Endothelial cell of umbilical vein (primary cell): ENCODE data around the gene ZNF511. TPM values are rescaled to one million over a fixed set of nuclear protein-coding genes. Genes with fewer than 3 reads are reported as not detected.

Experiments
- BruUV-seq: library from RNA; stranded (reverse); fragments of 400-500 nt; replicated peaks from 2 replicates; lab custom pipeline; 2021; lab: Mats Ljungman, UMichigan
- CTCF ChIA-PET: fragments of 300-600, 350-600 bp; sonication (Branson Sonifier 250); formaldehyde crosslinking; loops from one replicate; lab custom pipeline; 2021; ENCODE audit warnings: antibody characterized with exemption, inconsistent platforms; lab: Charles Lee
- POLR2A ChIA-PET: fragments of 300-600, 350-600 bp; sonication (Branson Sonifier 250); formaldehyde crosslinking; loops from one replicate; lab custom pipeline; 2021; ENCODE audit warnings: antibody characterized with exemption, inconsistent platforms; lab: Charles Lee
- DNase-seq: peaks from one replicate; pipeline ENCODE4 v3.0.0-alpha.2; 2011; ENCODE audit warnings: low read depth, low spot score
- FAIRE-seq: peaks from 2 replicates; lab custom pipeline; 2011; peaks lifted over from hg19 to GRCh38; lab: Jason Lieb, UNC
- H2AFZ ChIP-seq: 2 replicates; pipeline ENCODE4 v1.6.0; 2012; ENCODE audit warnings: low read depth, low read length, control low read depth, inconsistent platforms
- H3K27ac ChIP-seq: 2 replicates; pipeline ENCODE4 v1.5.1; 2011; ENCODE audit warnings: low read depth, mild to moderate bottlenecking, control low read depth, low read length, moderate library complexity; ENCODE audit not compliant: insufficient read depth
- H3K27me3 ChIP-seq, 2 experiments: 2 replicates each; pipeline versions ENCODE4 v1.6.0 to v1.6.1; 2011; ENCODE audit warnings: low read length in 2 of 2, mixed read lengths in 1 of 2; ENCODE audit not compliant: control insufficient read depth in 2 of 2, insufficient read depth in 2 of 2
- H3K36me3 ChIP-seq, 2 experiments: 2 replicates in 1 of 2; 3 replicates in 1 of 2; pipeline ENCODE4 v1.5.1; 2011; ENCODE audit warnings: low read length in 2 of 2, mild to moderate bottlenecking in 1 of 2, moderate library complexity in 1 of 2; ENCODE audit not compliant: control insufficient read depth in 2 of 2, insufficient read depth in 2 of 2; ENCODE audit errors: extremely low read depth in 1 of 2
- H3K4me1 ChIP-seq: 3 replicates; pipeline ENCODE4 v1.5.1; 2011; ENCODE audit warnings: mild to moderate bottlenecking, low read length; ENCODE audit not compliant: control insufficient read depth, insufficient read depth; ENCODE audit errors: extremely low read depth
- H3K4me2 ChIP-seq: 2 replicates; pipeline ENCODE4 v1.6.1; 2011; ENCODE audit warnings: low read length, control low read depth, mixed read lengths; ENCODE audit not compliant: insufficient read depth
- H3K4me3 ChIP-seq, 3 experiments: fragments of 200-600 bp in 1 of 3; sonication (generic), shearing (Covaris generic) in 1 of 3; replicated peaks in 1 of 3; 2 replicates each; pipeline ENCODE4 v1.5.1; 2011 to 2016; ENCODE audit warnings: control low read depth in 3 of 3, low read length in 3 of 3, mild to moderate bottlenecking in 2 of 3, inconsistent platforms in 1 of 3, low read depth in 1 of 3, moderate library complexity in 1 of 3; ENCODE audit not compliant: insufficient read depth in 1 of 3
- H3K79me2 ChIP-seq: 2 replicates; pipeline ENCODE4 v1.6.0; 2012; ENCODE audit warnings: low read length, inconsistent platforms; ENCODE audit not compliant: control insufficient read depth, insufficient read depth
- H3K9ac ChIP-seq: replicated peaks from 2 replicates; pipeline ENCODE3; 2011; ENCODE audit warnings: low read length, control low read depth; ENCODE audit not compliant: insufficient read depth; ENCODE audit errors: extremely low read depth
- H3K9me1 ChIP-seq: replicated peaks from 3 replicates; pipeline ENCODE4 v1.6.0; 2011; ENCODE audit warnings: mild to moderate bottlenecking, low read length; ENCODE audit not compliant: control insufficient read depth, insufficient read depth; ENCODE audit errors: extremely low read depth
- H3K9me3 ChIP-seq: replicated peaks from 2 replicates; pipeline ENCODE4 v1.5.1; 2012; ENCODE audit warnings: low read length, inconsistent platforms; ENCODE audit not compliant: control insufficient read depth, insufficient read depth
- H4K20me1 ChIP-seq: replicated peaks from 2 replicates; pipeline ENCODE3; 2011; ENCODE audit warnings: mild to moderate bottlenecking, low read length; ENCODE audit not compliant: control insufficient read depth, insufficient read depth; ENCODE audit errors: extremely low read depth
- EZH2 ChIP-seq: IDR thresholded peaks from 2 replicates; pipeline ENCODE4 v1.6.1; 2012; ENCODE audit warnings: borderline replicate concordance, low read depth, mild to moderate bottlenecking, moderate library complexity, low read length, inconsistent platforms; ENCODE audit not compliant: severe bottlenecking
- FOS ChIP-seq: IDR thresholded peaks from 2 replicates; pipeline ENCODE4 v1.6.1; 2011; ENCODE audit warnings: mild to moderate bottlenecking, low read length, moderate library complexity, borderline replicate concordance; ENCODE audit not compliant: insufficient read depth
- GATA2 ChIP-seq: IDR thresholded peaks from 2 replicates; pipeline ENCODE4 v1.7.0; 2011; ENCODE audit warnings: low read depth, mild to moderate bottlenecking, moderate library complexity, mixed read lengths, low read length; ENCODE audit not compliant: insufficient read length, insufficient read depth
- JUN ChIP-seq: IDR thresholded peaks from 2 replicates; pipeline ENCODE4 v1.6.1; 2011; ENCODE audit warnings: borderline replicate concordance, low read depth; ENCODE audit not compliant: insufficient read length, insufficient read depth
- MYC ChIP-seq: IDR thresholded peaks from one replicate; pipeline ENCODE4 v1.6.1; 2011; ENCODE audit warnings: mild to moderate bottlenecking, low read depth, low read length
- POLR2A ChIP-seq: IDR thresholded peaks from 2 replicates; pipeline ENCODE4 v1.6.1; 2012; ENCODE audit warnings: low read depth, mild to moderate bottlenecking, control low read depth, low read length
- POLR2AphosphoS5 ChIP-seq: IDR thresholded peaks from 2 replicates; pipeline ENCODE4 v1.6.1; 2012; ENCODE audit warnings: low read depth, mild to moderate bottlenecking, control low read depth, low read length, moderate library complexity; ENCODE audit not compliant: insufficient read depth
- dilution Hi-C: fragments of 300-500 bp; cut with MboI; formaldehyde crosslinking; loops from one replicate; pipeline ENCODE4 v1.15.0; 2019; ENCODE audit warnings: low sequenced_read_pairs; ENCODE audit not compliant: extremely low pct_ligation_motif_present
- intact Hi-C: fragments of 100-400 bp; cut with micrococcal nuclease; formaldehyde crosslinking; loops from one replicate; pipeline ENCODE4 v1.10.0; 2022
- polyA plus RNA-seq, 4 experiments: library from polyadenylated mRNA; depleted of rRNA in 3 of 4; stranded (reverse) in 3 of 4; unstranded in 1 of 4; fragments of >200 nt; gene quantifications; 2 replicates each; pipeline versions ENCODE4 v1.2.1 to v1.2.3, GENCODE V29; 2011 to 2012; ENCODE audit warnings: missing spikeins in 1 of 4
- total RNA-seq: library from RNA; stranded (reverse); gene quantifications from 2 replicates; pipeline ENCODE4 v1.2.3, GENCODE V29; 2021
- TF ChIP-seq, protein P1 (sequence below), 2 donors: IDR thresholded peaks; 1 replicate in 1 of 2; 2 replicates in 1 of 2; pipeline ENCODE4 v1.5.1; 2011; ENCODE audit warnings: low read length in 2 of 2, mild to moderate bottlenecking in 2 of 2, moderate library complexity in 2 of 2, control low read depth in 1 of 2, inconsistent platforms in 1 of 2, low read depth in 1 of 2; ENCODE audit not compliant: insufficient read depth in 1 of 2; ENCODE audit errors: extremely low read depth in 1 of 2
- TF ChIP-seq, protein P2 (sequence below): IDR thresholded peaks from 2 replicates; pipeline ENCODE4 v1.6.1; 2011; ENCODE audit not compliant: insufficient read depth, insufficient read length

ZNF511 gene
- total and polyA plus RNA-seq, 2 donors (not counting 3 experiments of a cell fraction or from before 2014, with no cell fraction given) = 25.6 to 37.9 TPM

DNA sequence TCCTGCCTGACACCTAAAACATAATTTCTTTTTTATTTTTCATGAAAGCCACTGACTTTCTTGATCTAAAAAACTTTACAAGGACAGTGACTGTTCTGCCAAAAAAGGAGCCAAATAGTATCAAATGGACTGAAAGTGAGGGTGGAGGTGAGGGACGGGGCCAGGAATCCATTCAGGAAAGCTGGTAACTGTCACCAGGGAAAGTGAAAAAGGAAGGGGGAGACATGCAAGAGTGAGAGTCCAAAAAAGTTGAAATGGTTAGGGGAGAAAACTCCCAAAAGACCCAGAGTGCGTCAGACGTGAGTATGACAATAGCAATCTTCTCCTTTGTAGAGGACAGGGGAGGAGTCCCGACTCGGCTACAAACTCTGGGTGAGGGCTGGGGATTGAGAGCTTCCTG lies 35.5 kb downstream of the ZNF511 start:
- BruUV-seq = no TSS peak
- Histone ChIP-seq H3K4me2 (no peak overlapping the region), H3K27ac (no peak overlapping the region), H3K4me3 (no peak overlapping the region), H3K36me3 (no peaks in the 10 kb centered on the region), H3K27me3 (no peaks in the 10 kb centered on the region), H3K79me2 (no peaks in the 10 kb centered on the region), H3K9me1 (no peaks in the 10 kb centered on the region), H4K20me1 (no peaks in the 10 kb centered on the region), H3K9me3 (no peaks in the 10 kb centered on the region), H3K9ac (no peak overlapping the region), H3K4me1 (no peaks in the 10 kb centered on the region), H2AFZ (no peak overlapping the region)
- no peak for FAIRE-seq
- dilution Hi-C loops = no loop called here
- no peak for TF ChIP-seq JUN
- no peak for TF ChIP-seq FOS
- TF ChIP-seq EZH2 = no peak
- TF ChIP-seq, protein P1, sequence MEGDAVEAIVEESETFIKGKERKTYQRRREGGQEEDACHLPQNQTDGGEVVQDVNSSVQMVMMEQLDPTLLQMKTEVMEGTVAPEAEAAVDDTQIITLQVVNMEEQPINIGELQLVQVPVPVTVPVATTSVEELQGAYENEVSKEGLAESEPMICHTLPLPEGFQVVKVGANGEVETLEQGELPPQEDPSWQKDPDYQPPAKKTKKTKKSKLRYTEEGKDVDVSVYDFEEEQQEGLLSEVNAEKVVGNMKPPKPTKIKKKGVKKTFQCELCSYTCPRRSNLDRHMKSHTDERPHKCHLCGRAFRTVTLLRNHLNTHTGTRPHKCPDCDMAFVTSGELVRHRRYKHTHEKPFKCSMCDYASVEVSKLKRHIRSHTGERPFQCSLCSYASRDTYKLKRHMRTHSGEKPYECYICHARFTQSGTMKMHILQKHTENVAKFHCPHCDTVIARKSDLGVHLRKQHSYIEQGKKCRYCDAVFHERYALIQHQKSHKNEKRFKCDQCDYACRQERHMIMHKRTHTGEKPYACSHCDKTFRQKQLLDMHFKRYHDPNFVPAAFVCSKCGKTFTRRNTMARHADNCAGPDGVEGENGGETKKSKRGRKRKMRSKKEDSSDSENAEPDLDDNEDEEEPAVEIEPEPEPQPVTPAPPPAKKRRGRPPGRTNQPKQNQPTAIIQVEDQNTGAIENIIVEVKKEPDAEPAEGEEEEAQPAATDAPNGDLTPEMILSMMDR (IDR thresholded peaks at IDR 0.05; ENCODE audit: extremely low read depth in 1 of 2, insufficient read depth in 1 of 2, low read depth in 1 of 2, low read length in 2 of 2) = no peak
- TF ChIP-seq POLR2AphosphoS5 = no peak
- no peak for TF ChIP-seq POLR2A
- TF ChIP-seq, protein P2, sequence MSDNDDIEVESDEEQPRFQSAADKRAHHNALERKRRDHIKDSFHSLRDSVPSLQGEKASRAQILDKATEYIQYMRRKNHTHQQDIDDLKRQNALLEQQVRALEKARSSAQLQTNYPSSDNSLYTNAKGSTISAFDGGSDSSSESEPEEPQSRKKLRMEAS = no peak
- no peak for TF ChIP-seq MYC
- TF ChIP-seq GATA2 = no peak
- no peak for DNase-seq
- POLR2A ChIA-PET = no interaction called here
- intact Hi-C loops = no loop called here
- CTCF ChIA-PET = interaction anchor here (1.3 kb wide), 1 partner anchor 9 kb away, joined by 5 read pairs; no protein-coding TSS in a partner anchor
